Measurements from ENCODE around the gene ACVR1B. TPM values are rescaled to one million over a fixed set of nuclear protein-coding genes. Genes with fewer than 3 reads are reported as not detected.

Gene ACVR1B
- total and polyA plus RNA-seq, 2 experiments from 2014 or later = 2.4 to 7.5 TPM

- no peaks in the 10 kb centered on the region; the same call in 1 of the 2 replicates for H4K20me1 ChIP-seq (replicated peaks; ENCODE audit: insufficient read depth)
Observed at GRCh38 chr12:51904951-51905470, 46.5 kb upstream of the ACVR1B start.

More at GRCh38 chr12:51904951-51905470, 46.5 kb upstream of the ACVR1B start:
- Histone ChIP-seq H3K27me3 (ENCODE audit: insufficient read depth) (peaks cover 57% of the 10 kb centered on the region), H3K9me2 (ENCODE audit: insufficient read depth) (no peaks in the 10 kb centered on the region), H3K36me3 (ENCODE audit: insufficient read depth) (no peaks in the 10 kb centered on the region), H3F3A (replicated peaks; ENCODE audit: low read depth) (peaks cover 7% of the 10 kb centered on the region), H3K4me3 (0 out of 2 replicates have a peak overlapping the region, but pooled peaks have one; percentile 17), H3K79me2 (replicated peaks; ENCODE audit: insufficient read depth) (no peaks in the 10 kb centered on the region), H2AFZ (no peak overlapping the region; the same call in 1 of the 2 replicates), H3K27ac (ENCODE audit: low read depth) (no peak overlapping the region), H3K4me2 (0 out of 2 replicates have a peak overlapping the region, but pooled peaks have one; percentile 32), H3K4me1 (ENCODE audit: insufficient read depth) (peaks cover 15% of the 10 kb centered on the region)
- Mint-ChIP-seq H3K4me3 (no peak overlapping the region), H3K27ac (no peak overlapping the region), H3K27me3 (ENCODE audit: insufficient read depth, low read depth, poor library complexity) (peaks cover 27% of the 10 kb centered on the region), H3K4me1 (peaks cover 14% of the 10 kb centered on the region), H3K36me3 (ENCODE audit: low read depth) (no peaks in the 10 kb centered on the region), H3K9me3 (no peaks in the 10 kb centered on the region)
- DNase-seq (ENCODE audit: low spot score) (no peak), ATAC-seq (no peak)
- no peak for TF ChIP-seq ZNF462 (CRISPR knock-in tag; IDR thresholded peaks at IDR 0.05)
- no peak for TF ChIP-seq CREB1 (CRISPR knock-in tag; IDR thresholded peaks at IDR 0.05; ENCODE audit: low read depth)
- no peak for TF ChIP-seq ZNF114 (CRISPR knock-in tag; IDR thresholded peaks at IDR 0.05)
- TF ChIP-seq CTCF (conservative IDR thresholded peaks at IDR 0.05; ENCODE audit: low read depth in 2 of 2) = no peak
- TF ChIP-seq NANOG (IDR thresholded peaks at IDR 0.05; ENCODE audit: borderline replicate concordance) = no peak
- no peak for TF ChIP-seq STAT1 (IDR thresholded peaks at IDR 0.05; ENCODE audit: unreplicated experiment)
- TF ChIP-seq ETS1 (IDR thresholded peaks at IDR 0.05) = no peak
- no peak for TF ChIP-seq JUNB (IDR thresholded peaks at IDR 0.05; ENCODE audit: unreplicated experiment)

Data from GM23338 (cell line).